ENCODE measurements around the gene SCAF1.
A peak's percentile ranks its signal among the peaks of the same experiment; 100 is the strongest.

SCAF1 gene

GRCh38 chr19:49593233-49594113 lies 48.5 kb upstream of the SCAF1 start:
- H3K36me3 ChIP-seq (ENCODE audit: insufficient read depth), result no peaks in the 10 kb centered on the region
- peaks cover 18% of the 10 kb centered on the region; the same call in 1 of the 2 replicates for H3K79me2 ChIP-seq (ENCODE audit: insufficient read depth, low read depth)
- no peak for TF ChIP-seq CTCF (conservative IDR thresholded peaks at IDR 0.05; ENCODE audit: low read depth, low read length)
- no peaks in the 10 kb centered on the region for H3K27me3 ChIP-seq (ENCODE audit: insufficient read depth, low read depth)
- H2AFZ ChIP-seq (ENCODE audit: low read depth), result no peak overlapping the region
- no peak overlapping the region; the same call in 1 of the 2 replicates for H3K9ac ChIP-seq
- H4K20me1 ChIP-seq (ENCODE audit: insufficient read depth), result no peaks in the 10 kb centered on the region
- no peak overlapping the region; the same call in 1 of the 2 replicates for H3K27ac ChIP-seq
- peak overlapping the region; percentile 72 for H3K4me2 ChIP-seq
- peaks cover 22% of the 10 kb centered on the region for H3K4me1 ChIP-seq (ENCODE audit: low read depth, poor library complexity, severe bottlenecking)
- H3K4me3 ChIP-seq (IDR thresholded peaks at IDR 0.05; ENCODE audit: insufficient read depth, low read depth, low read length), result no peak overlapping the region

DNA sequence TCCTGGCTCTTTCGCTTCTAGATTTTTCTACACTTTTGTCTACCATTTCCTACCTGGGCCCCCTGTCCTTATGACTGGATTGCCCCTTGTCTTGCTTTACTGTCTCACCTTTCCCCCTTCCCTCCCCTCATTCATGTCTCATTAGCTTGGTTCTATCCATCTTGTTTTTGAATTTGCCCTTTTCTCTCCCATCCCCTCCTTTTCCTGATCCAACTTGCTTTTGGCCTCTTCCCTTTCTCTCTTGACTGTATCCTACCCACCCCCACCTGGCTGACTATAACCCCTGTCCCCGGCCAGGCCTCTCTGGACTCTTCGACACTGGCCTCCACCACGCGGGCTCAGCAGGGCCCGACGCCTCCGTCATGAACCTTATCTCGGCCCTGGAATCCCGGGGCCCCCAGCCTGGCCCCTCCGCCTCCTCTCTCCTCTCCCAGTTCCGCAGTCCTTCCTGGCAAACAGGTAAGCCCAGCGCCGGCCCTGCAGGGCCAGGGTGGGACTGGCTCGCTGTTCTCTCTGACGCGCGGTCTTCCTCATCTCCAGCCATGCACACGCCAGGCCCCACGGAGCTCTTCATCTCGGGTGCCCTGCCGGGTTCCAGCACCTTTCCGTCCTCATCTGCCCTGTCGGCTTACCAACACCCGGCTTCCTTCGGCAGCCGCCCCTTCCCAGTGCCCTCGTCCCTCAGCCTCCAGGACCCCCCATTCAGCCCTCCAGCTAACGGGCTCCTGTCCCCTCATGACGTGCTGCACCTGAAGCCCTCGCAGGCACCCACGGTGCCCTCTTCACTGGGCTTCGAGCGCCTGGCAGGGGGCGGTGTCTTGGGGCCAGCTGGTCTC lies 47.6 kb upstream of the SCAF1 start:
- TF ChIP-seq CTCF (conservative IDR thresholded peaks at IDR 0.05; ENCODE audit: low read depth, low read length), result no peak
- no peak overlapping the region for H3K4me2 ChIP-seq
- H3K79me2 ChIP-seq (ENCODE audit: insufficient read depth, low read depth), result peaks cover 18% of the 10 kb centered on the region; the same call in 1 of the 2 replicates
- H4K20me1 ChIP-seq (ENCODE audit: insufficient read depth), result no peaks in the 10 kb centered on the region
- no peak overlapping the region for H3K9ac ChIP-seq
- no peak overlapping the region for H2AFZ ChIP-seq (ENCODE audit: low read depth)
- peaks cover 13% of the 10 kb centered on the region for H3K4me1 ChIP-seq (ENCODE audit: low read depth, poor library complexity, severe bottlenecking)
- no peak overlapping the region for H3K4me3 ChIP-seq (IDR thresholded peaks at IDR 0.05; ENCODE audit: insufficient read depth, low read depth, low read length)
- H3K36me3 ChIP-seq (ENCODE audit: insufficient read depth), result peaks cover 5% of the 10 kb centered on the region; the same call in 1 of the 2 replicates
- no peak overlapping the region for H3K27ac ChIP-seq
- no peaks in the 10 kb centered on the region for H3K27me3 ChIP-seq (ENCODE audit: insufficient read depth, low read depth)

GRCh38 chr19:49594993-49595818 lies 46.8 kb upstream of the SCAF1 start:
- H4K20me1 ChIP-seq (ENCODE audit: insufficient read depth), result no peaks in the 10 kb centered on the region
- no peaks in the 10 kb centered on the region for H3K27me3 ChIP-seq (ENCODE audit: insufficient read depth, low read depth)
- peaks cover 6% of the 10 kb centered on the region; the same call in 1 of the 2 replicates for H3K36me3 ChIP-seq (ENCODE audit: insufficient read depth)
- no peak overlapping the region for H3K27ac ChIP-seq
- H3K4me2 ChIP-seq, result no peak overlapping the region
- peaks cover 18% of the 10 kb centered on the region; the same call in 1 of the 2 replicates for H3K79me2 ChIP-seq (ENCODE audit: insufficient read depth, low read depth)
- no peak overlapping the region for H3K4me3 ChIP-seq (IDR thresholded peaks at IDR 0.05; ENCODE audit: insufficient read depth, low read depth, low read length)
- no peak overlapping the region for H2AFZ ChIP-seq (ENCODE audit: low read depth)
- TF ChIP-seq CTCF (conservative IDR thresholded peaks at IDR 0.05; ENCODE audit: low read depth, low read length), result no peak
- H3K4me1 ChIP-seq (ENCODE audit: low read depth, poor library complexity, severe bottlenecking), result peaks cover 10% of the 10 kb centered on the region
- no peak overlapping the region for H3K9ac ChIP-seq

Data from KMS-11 (cell line).